A673 (cell line): ENCODE data around the gene CFAP97.

ENCODE experiments used
- EZH2 ChIP-seq: fragments of 200-600 bp; sonication (generic); IDR thresholded peaks from 2 replicates; pipeline ENCODE4 v1.6.1; 2017; ENCODE audit warnings: borderline replicate concordance, low read depth, mild to moderate bottlenecking, mixed read lengths, antibody characterized with exemption, low read length; ENCODE audit not compliant: poor library complexity, severe bottlenecking
- TF ChIP-seq, protein P1 (sequence below): fragments of 300-800, 200-600 bp; sonication (generic); conservative IDR thresholded peaks from 2 replicates; pipeline ENCODE4 v1.5.1; 2017; ENCODE audit warnings: low read depth, mild to moderate bottlenecking, antibody characterized with exemption, low read length, moderate library complexity, mixed read lengths

DNA sequence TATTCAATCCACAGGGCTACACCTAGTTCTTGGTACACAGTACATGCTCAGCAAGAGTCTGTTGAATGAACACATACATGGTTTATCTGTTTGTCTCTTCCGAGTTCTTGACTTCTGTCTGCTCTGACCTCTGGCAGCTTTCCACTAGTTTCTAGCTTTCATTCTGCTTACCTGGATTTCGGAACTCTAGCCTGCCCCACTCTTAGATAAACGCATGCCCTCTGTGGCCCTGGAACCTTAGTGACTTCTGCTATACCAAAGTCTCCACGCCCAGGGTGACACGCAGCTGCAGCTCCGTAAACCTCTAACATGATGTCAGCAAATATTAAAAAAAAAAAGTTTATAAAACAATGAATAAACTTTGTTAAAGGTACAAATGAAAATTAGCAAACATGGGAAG, 62.0 kb downstream of the CFAP97 start:
- TF ChIP-seq, protein P1, sequence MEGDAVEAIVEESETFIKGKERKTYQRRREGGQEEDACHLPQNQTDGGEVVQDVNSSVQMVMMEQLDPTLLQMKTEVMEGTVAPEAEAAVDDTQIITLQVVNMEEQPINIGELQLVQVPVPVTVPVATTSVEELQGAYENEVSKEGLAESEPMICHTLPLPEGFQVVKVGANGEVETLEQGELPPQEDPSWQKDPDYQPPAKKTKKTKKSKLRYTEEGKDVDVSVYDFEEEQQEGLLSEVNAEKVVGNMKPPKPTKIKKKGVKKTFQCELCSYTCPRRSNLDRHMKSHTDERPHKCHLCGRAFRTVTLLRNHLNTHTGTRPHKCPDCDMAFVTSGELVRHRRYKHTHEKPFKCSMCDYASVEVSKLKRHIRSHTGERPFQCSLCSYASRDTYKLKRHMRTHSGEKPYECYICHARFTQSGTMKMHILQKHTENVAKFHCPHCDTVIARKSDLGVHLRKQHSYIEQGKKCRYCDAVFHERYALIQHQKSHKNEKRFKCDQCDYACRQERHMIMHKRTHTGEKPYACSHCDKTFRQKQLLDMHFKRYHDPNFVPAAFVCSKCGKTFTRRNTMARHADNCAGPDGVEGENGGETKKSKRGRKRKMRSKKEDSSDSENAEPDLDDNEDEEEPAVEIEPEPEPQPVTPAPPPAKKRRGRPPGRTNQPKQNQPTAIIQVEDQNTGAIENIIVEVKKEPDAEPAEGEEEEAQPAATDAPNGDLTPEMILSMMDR, result no peak
- no peak for TF ChIP-seq EZH2
